GM12872 (cell line): ENCODE results near the gene MOB1A.

Experiments
- CTCF ChIP-seq: IDR thresholded peaks from 3 replicates; pipeline ENCODE4 v1.5.1; 2011; ENCODE audit warnings: low read depth, mild to moderate bottlenecking, low read length, moderate library complexity; ENCODE audit not compliant: insufficient read depth

The MOB1A gene

GRCh38 chr2:74105413-74105812 lies 73.3 kb downstream of the MOB1A start:
- no peak for TF ChIP-seq CTCF

DNA sequence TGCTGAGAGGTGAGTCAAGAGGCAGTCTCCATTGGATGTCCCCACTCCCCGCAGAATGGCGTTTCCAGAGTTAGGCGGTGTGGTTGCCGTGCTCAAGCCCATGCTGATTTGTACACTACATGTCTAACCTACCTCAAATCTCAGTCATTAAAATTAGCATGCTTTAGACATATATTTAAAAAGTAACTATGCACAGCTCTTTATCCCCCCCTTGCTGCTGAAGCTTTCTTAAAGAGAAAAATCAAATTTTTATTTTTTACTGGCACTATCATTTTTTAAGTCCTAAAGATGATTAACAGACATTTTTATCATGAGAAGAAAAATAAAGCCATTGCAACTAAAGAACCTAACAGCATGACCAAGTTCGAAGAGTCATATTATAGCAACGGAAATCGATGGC lies 73.8 kb downstream of the MOB1A start:
- no peak for TF ChIP-seq CTCF

DNA sequence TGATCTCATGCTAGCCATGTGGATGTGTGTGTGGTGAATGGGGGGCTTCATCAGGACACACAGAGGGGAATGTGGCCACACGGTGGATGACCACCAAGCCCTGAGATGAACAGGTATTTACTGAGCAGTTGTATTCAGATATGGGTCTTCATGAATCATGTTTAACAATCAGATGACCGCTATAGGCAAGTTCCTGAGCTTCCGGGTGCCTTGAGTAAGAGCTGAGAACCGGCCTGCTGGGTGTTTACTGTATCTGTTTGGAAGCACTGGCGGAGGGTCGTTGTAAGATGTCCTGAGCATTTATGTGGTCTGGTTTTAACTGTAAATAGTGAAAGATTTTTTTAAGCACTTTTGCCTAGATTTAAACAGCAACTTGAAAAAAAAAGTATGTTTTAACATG lies 74.9 kb downstream of the MOB1A start:
- TF ChIP-seq CTCF, result no peak
